OCI-LY1 (cell line): ENCODE data around the gene NMNAT1.

Experiments
- H2AFZ ChIP-seq: fragments of 200-600 bp; sonication (generic), shearing (Covaris generic); 2 replicates; pipeline ENCODE4 v1.6.0; 2014; ENCODE audit warnings: antibody characterized with exemption, mild to moderate bottlenecking, low read length
- H3F3A ChIP-seq: fragments of 200-600 bp; sonication (generic), shearing (Covaris generic); 2 replicates; pipeline ENCODE4 v1.6.0; 2014; ENCODE audit warnings: mild to moderate bottlenecking, antibody characterized with exemption, low read length, moderate library complexity; ENCODE audit not compliant: insufficient read depth
- H3K27ac ChIP-seq: fragments of 200-600 bp; sonication (generic); 2 replicates; pipeline ENCODE4 v1.5.1; 2014; ENCODE audit warnings: low read length, mixed run types, mild to moderate bottlenecking, low read depth; ENCODE audit not compliant: poor library complexity, severe bottlenecking
- H3K27me3 ChIP-seq: fragments of 200-600 bp; sonication (generic); 2 replicates; pipeline ENCODE4 v1.6.0; 2014; ENCODE audit warnings: antibody characterized with exemption, mild to moderate bottlenecking, low read length, moderate library complexity; ENCODE audit not compliant: insufficient read depth
- H3K36me3 ChIP-seq: fragments of 200-600 bp; sonication (generic); 2 replicates; pipeline ENCODE4 v1.6.1; 2014; ENCODE audit warnings: mild to moderate bottlenecking, antibody characterized with exemption, low read length, moderate library complexity, mixed read lengths; ENCODE audit not compliant: insufficient read depth
- H3K4me1 ChIP-seq: fragments of 200-600 bp; sonication (generic); 2 replicates; pipeline ENCODE4 v1.5.1; 2014; ENCODE audit warnings: mild to moderate bottlenecking, low read length, moderate library complexity; ENCODE audit not compliant: insufficient read depth, severe bottlenecking
- H3K4me2 ChIP-seq: fragments of 200-600 bp; sonication (generic), shearing (Covaris generic); 2 replicates; pipeline ENCODE4 v1.6.1; 2014; ENCODE audit warnings: low read length
- H3K4me3 ChIP-seq: fragments of 200-600 bp; sonication (generic); 2 replicates; pipeline ENCODE4 v1.5.1; 2014; ENCODE audit warnings: low read length, low read depth, mild to moderate bottlenecking, mixed read lengths; ENCODE audit not compliant: poor library complexity, severe bottlenecking
- H3K79me2 ChIP-seq: fragments of 200-600 bp; shearing (Covaris generic); 2 replicates; pipeline ENCODE4 v1.6.1; 2016; ENCODE audit warnings: mixed run types, low read length, mixed read lengths; ENCODE audit not compliant: insufficient read depth
- H3K9ac ChIP-seq: fragments of 200-600 bp; sonication (generic), shearing (Covaris generic); 2 replicates; pipeline ENCODE4 v1.6.1; 2014; ENCODE audit warnings: mild to moderate bottlenecking, low read length, mixed read lengths
- H3K9me2 ChIP-seq: fragments of 200-600 bp; sonication (generic), shearing (Covaris generic); 2 replicates; pipeline ENCODE4 v1.6.1; 2014; ENCODE audit warnings: low read depth, mild to moderate bottlenecking, low read length, mixed read lengths
- H3K9me3 ChIP-seq: fragments of 200-600 bp; shearing (Covaris generic); 2 replicates; pipeline ENCODE4 v1.6.1; 2014; ENCODE audit warnings: low read length, mixed read lengths
- H4K20me1 ChIP-seq: fragments of 200-600 bp; sonication (generic), shearing (Covaris generic); 2 replicates; pipeline ENCODE4 v1.6.0; 2016; ENCODE audit warnings: mild to moderate bottlenecking, low read length; ENCODE audit not compliant: insufficient read depth
- EZH2 ChIP-seq: fragments of 200-600 bp; sonication (generic), shearing (Covaris generic); IDR thresholded peaks from 2 replicates; pipeline ENCODE4 v1.8.0; 2017; ENCODE audit warnings: borderline replicate concordance, mixed run types, mild to moderate bottlenecking, antibody characterized with exemption, low read length, moderate library complexity, mixed read lengths
- TF ChIP-seq, protein P1 (sequence below): fragments of 200-600 bp; sonication (generic), shearing (Covaris generic); IDR thresholded peaks from 2 replicates; pipeline ENCODE4 v1.5.1; 2017; ENCODE audit warnings: mild to moderate bottlenecking, antibody characterized with exemption, low read length, moderate library complexity, mixed read lengths

NMNAT1 gene

DNA sequence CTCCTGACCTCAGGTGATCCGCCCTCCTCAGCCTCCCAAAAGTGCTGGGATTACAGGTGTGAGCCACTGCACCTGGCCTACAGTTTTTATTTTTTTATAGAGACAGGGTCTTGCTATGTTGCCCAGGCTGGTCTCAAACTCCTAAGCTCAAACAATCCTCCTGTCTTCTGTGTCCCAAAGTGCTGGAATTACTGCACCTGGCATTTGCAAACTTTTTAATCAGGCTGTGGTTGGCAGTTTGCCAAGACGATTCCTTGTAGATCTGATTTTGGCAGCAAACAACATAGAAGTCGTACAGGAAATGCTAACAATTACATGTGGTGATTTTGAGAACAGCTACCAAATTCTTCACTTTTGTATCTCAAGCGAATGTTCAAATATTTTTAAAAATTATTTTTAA, 63.9 kb downstream of the NMNAT1 start:
- Histone ChIP-seq H3K9me2 (no peaks in the 10 kb centered on the region), H3K4me1 (no peaks in the 10 kb centered on the region), H3K27me3 (no peaks in the 10 kb centered on the region), H3F3A (no peaks in the 10 kb centered on the region), H3K4me3 (no peak overlapping the region), H3K27ac (no peak overlapping the region), H3K9ac (no peak overlapping the region), H4K20me1 (no peaks in the 10 kb centered on the region), H3K79me2 (no peaks in the 10 kb centered on the region), H2AFZ (no peak overlapping the region), H3K36me3 (no peaks in the 10 kb centered on the region), H3K9me3 (no peaks in the 10 kb centered on the region), H3K4me2 (no peak overlapping the region)
- TF ChIP-seq, protein P1, sequence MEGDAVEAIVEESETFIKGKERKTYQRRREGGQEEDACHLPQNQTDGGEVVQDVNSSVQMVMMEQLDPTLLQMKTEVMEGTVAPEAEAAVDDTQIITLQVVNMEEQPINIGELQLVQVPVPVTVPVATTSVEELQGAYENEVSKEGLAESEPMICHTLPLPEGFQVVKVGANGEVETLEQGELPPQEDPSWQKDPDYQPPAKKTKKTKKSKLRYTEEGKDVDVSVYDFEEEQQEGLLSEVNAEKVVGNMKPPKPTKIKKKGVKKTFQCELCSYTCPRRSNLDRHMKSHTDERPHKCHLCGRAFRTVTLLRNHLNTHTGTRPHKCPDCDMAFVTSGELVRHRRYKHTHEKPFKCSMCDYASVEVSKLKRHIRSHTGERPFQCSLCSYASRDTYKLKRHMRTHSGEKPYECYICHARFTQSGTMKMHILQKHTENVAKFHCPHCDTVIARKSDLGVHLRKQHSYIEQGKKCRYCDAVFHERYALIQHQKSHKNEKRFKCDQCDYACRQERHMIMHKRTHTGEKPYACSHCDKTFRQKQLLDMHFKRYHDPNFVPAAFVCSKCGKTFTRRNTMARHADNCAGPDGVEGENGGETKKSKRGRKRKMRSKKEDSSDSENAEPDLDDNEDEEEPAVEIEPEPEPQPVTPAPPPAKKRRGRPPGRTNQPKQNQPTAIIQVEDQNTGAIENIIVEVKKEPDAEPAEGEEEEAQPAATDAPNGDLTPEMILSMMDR: no peak
- TF ChIP-seq EZH2: no peak

DNA sequence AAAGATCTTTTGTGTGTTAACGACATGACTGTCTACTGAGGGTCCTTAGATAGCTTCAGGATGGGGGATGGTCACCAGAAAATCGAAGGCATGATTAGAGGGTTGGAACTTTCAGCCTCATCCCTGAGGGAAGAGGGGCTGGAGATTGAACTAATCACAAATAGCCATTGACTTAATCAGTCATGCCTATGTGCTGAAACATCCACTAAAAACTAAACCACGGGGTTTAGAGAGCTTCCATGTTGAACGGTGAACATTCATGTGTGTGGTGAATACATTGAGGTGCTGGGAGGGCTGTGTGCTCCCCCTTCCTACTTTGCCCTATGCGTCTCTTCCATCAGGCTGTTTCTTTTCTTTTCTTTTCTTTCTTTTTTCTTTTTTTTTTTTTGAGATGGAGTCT, 70.7 kb downstream of the NMNAT1 start:
- no peak overlapping the region for H3K4me2 ChIP-seq
- H3K79me2 ChIP-seq: no peaks in the 10 kb centered on the region
- no peaks in the 10 kb centered on the region for H3K4me1 ChIP-seq
- H3K4me3 ChIP-seq: no peak overlapping the region
- H3K36me3 ChIP-seq: no peaks in the 10 kb centered on the region
- H3K9ac ChIP-seq: no peak overlapping the region
- H3K9me2 ChIP-seq: no peaks in the 10 kb centered on the region
- no peaks in the 10 kb centered on the region for H3F3A ChIP-seq
- no peaks in the 10 kb centered on the region for H4K20me1 ChIP-seq
- no peak for TF ChIP-seq EZH2
- TF ChIP-seq, protein P1: no peak
- H2AFZ ChIP-seq: no peak overlapping the region
- no peaks in the 10 kb centered on the region; the same call in 1 of the 2 replicates for H3K27me3 ChIP-seq
- H3K9me3 ChIP-seq: no peaks in the 10 kb centered on the region
- no peak overlapping the region for H3K27ac ChIP-seq

DNA sequence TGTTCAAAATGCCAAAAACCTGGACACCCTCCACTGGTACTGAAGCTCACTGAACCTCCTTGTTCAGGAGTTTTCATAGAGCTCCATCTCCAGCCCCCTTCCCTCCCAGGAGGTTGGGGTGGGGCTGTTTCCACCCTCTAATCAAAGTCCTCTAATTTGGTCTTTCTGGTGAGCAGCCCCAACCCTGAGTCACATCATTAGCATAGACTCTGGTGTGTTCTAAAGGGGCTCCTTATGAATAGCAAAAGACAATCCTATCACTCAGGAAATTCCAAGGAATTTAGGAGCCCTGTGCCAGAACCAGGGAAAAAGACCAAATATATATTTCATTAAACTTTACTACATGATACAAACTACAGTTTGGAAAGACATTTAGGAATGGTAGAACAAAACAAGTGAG, 76.3 kb downstream of the NMNAT1 start:
- H3K4me1 ChIP-seq: no peaks in the 10 kb centered on the region
- H3K79me2 ChIP-seq: no peaks in the 10 kb centered on the region
- H3K27ac ChIP-seq: no peak overlapping the region
- H4K20me1 ChIP-seq: no peaks in the 10 kb centered on the region
- H3K27me3 ChIP-seq: no peaks in the 10 kb centered on the region; the same call in 1 of the 2 replicates
- no peaks in the 10 kb centered on the region for H3K9me3 ChIP-seq
- H3K4me3 ChIP-seq: no peak overlapping the region
- no peaks in the 10 kb centered on the region for H3K36me3 ChIP-seq
- H3K4me2 ChIP-seq: no peak overlapping the region
- H2AFZ ChIP-seq: no peak overlapping the region
- no peaks in the 10 kb centered on the region for H3F3A ChIP-seq
- no peak overlapping the region for H3K9ac ChIP-seq
- H3K9me2 ChIP-seq: no peaks in the 10 kb centered on the region
- TF ChIP-seq EZH2: no peak
- TF ChIP-seq, protein P1: no peak
